ENCODE results near the gene CREG2.

The CREG2 gene

DNA sequence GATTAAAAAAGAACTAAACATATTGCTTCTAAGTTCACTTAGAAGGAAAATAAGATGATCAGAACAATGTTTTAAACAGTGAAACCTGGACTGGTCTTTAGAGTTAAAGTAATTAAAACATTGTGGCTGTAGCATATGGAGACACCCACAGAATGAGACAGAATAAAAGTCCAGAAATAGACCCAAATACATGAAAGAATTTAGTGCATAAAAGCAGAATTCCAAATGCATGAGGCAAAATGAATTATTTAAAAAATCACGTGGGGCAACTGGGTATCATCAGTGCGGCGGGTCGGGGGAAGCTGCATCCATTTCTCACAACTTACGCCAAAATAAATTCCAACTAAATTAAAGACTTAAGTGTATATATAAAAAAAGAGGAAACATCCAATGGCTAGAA, 90.9 kb downstream of the CREG2 start:
- H3K9me3 Mint-ChIP-seq, result no peaks in the 10 kb centered on the region
- H3K4me1 Mint-ChIP-seq (ENCODE audit: low read depth), result peaks cover 35% of the 10 kb centered on the region
- no peak overlapping the region for H3K4me3 Mint-ChIP-seq
- intact Hi-C loops (cut with micrococcal nuclease), result no loop called here
- H3K27me3 Mint-ChIP-seq, result no peaks in the 10 kb centered on the region
- peaks cover 58% of the 10 kb centered on the region for H3K36me3 Mint-ChIP-seq (ENCODE audit: low read depth)
- no peak overlapping the region for H3K27ac Mint-ChIP-seq

DNA sequence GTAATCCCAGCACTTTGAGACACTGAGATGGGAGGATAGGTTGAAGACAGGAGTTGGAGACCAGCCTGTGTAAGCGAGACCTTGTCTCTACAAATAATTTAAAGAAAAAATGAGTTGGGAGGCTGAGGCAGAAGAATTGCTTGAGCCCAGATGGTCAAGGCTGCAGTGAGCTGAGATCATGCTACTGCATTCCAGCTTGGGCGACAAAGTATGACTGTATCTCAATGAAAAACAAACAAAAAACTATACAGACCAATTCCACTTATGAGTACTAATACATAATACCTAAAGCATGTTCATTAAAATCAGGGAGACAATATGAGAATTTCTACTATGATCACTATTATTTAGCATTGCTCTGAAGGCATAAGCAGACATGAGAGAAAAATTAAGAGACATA, 91.4 kb downstream of the CREG2 start:
- Mint-ChIP-seq H3K27me3 (no peaks in the 10 kb centered on the region), H3K4me1 (ENCODE audit: low read depth) (peaks cover 30% of the 10 kb centered on the region), H3K4me3 (no peak overlapping the region), H3K9me3 (no peaks in the 10 kb centered on the region), H3K27ac (no peak overlapping the region), H3K36me3 (ENCODE audit: low read depth) (peaks cover 57% of the 10 kb centered on the region)
- intact Hi-C loops (cut with micrococcal nuclease), result no loop called here
